GM18873 (cell line): ENCODE results near the gene CCDC88B.

Source experiments
- ATAC-seq: cut with Tn5 transposase; IDR thresholded peaks from one replicate; pipeline ENCODE4 v1.9.1; 2021; ENCODE audit warnings: mild to moderate bottlenecking, moderate library complexity, moderate number of reproducible peaks; ENCODE audit not compliant: unreplicated experiment, low FRiP score

CCDC88B gene

DNA sequence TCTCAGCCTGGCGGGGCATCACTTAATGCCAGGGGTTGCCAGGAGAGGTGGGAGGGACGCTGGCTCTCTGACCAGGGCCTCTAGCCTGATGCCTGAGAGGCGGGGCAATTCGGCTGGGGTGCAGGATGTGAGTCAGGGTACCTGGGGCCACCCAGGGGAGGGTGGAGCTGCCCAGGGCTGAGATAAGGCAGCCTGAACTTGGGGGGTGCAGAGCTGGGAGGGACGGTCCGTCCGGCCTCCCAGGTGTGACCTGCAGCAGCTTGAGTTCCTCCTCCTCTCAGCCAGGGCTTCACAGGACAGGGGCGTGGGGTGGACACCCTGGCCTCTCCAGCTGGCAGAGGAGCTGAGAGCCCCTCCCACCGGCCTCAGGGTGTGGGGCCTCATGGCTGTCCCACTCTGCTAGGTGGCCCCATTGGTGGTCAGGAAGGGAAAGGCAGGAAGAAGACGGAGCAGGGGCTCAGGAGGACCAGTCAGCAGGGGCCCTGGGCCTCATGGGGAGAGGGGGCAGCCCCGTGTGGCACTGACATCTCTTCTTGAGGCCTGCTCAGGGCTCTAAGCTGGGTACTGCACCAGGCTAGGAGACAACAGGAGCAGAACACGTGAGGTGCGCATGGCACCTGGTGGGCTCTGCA, 18.0 kb downstream of the CCDC88B start:
- ATAC-seq: no peak

DNA sequence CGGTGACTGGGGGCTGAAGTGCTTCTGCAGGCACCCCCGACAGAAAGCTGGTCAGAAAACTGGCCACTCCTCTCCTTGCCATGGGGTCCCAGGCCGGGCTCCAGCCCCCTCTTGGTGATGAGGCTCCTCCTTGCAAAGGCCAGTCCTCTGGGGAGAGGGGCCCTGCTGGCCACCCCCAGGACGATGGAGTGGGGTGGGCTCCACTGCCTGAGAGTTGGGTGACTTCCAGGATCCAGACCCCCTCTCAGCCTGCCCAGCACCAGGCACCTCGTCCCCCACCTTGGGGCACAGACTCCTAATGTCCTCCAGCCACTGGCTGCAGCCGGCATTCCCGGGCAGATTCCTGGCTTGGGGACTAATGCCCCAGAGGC, 18.5 kb downstream of the CCDC88B start:
- no peak for ATAC-seq

DNA sequence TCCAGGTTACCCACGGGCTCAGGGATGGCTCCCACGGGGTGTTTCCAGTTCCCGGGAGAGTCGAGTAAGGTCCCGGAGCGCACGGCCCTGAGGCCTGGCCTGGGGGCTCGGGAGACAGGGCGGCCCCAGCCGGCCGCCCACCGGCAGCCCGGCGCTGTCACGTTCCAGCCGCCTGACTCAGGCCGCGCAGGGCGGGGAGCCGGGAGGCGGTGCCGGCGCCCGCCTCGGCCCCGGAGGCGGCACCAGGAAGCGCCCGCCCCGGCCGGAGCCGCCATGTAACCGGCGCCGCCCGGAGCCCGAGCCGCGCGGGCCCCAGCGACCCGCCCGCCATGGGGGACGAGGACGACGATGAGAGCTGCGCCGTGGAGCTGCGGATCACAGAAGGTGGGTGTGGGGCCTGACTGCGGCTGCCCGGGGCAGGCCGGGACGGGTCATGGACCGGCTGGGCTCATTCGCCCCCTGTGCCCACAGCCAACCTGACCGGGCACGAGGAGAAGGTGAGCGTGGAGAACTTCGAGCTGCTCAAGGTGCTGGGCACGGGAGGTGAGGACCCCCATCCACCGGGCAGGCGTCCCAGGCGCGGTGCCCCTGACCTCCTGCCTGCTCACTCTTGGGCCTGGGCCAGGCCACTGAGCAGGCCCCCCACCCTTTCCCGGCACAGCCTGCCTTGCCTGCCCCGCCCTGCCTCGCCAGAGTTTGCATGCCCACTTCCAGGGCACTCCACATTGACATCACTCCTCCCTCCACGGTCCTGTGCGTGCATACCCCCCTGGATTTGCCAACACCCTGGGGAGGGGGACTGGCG, 19.1 kb downstream of the CCDC88B start, which contains the start of gene RPS6KA4:
Gene RPS6KA4, plus strand, starts transcription at position 256 of the 805 bp plus-strand sequence. Its CDS starts 74 bp downstream, at position 330.
- no peak for ATAC-seq

DNA sequence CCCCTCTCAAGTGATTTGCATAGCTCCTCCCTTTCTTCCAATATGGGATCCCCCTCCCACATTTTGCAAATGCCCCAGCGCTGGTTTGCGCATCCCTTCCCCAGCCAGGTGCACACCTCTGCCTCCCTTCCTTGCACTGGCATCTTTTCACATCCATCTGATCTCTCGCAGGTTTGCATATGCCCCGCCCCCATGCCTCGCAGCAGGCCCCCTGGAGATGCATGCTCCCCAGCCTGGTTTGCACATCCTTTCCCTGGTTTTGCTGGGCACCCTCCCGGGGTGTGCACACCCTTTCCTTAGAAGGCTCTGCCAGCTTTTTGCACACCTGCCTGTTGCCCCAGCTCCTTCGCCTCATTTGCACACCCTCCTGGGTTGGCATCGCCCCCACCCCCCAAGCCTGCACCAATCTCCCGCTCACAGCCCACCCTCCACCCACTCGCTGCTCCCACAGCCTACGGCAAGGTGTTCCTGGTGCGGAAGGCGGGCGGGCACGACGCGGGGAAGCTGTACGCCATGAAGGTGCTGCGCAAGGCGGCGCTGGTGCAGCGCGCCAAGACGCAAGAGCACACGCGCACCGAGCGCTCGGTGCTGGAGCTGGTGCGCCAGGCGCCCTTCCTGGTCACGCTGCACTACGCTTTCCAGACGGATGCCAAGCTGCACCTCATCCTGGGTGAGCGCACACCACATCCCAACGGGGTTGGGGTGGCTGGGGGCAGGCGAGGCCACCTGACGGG, 19.9 kb downstream of the CCDC88B start:
- ATAC-seq: no peak

DNA sequence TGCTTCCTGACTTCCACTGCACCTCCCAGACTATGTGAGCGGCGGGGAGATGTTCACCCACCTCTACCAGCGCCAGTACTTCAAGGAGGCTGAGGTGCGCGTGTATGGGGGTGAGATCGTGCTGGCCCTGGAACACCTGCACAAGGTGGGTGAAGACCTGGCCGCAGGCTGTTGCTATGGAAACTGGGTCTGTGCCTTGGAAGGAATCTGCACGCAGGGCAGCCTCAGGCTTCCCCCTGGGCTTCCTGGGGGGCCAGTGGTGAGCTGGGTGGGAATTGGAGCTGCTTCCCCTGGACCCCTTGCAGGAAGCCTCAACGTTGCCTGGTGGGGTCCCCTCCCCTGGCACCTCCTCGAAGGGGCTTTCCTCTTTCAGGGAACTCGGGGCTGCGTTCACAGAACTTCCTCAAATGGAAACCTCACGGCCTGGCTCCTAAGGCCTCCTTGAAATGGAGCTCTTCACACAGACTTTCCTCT, 20.5 kb downstream of the CCDC88B start:
- ATAC-seq: no peak

DNA sequence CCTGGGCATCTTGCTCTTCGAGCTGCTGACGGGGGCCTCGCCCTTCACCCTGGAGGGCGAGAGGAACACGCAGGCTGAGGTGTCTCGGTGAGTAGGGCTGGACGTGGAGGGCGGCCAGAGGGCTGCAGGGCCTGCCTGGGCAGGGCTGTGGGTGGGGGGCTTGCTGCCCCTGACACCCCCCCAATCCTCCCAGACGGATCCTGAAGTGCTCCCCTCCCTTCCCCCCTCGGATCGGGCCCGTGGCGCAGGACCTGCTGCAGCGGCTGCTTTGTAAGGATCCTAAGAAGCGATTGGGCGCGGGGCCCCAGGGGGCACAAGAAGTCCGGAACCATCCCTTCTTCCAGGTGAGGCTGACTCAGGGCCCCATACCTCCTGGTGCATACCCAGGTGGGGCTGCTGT, 21.7 kb downstream of the CCDC88B start:
- ATAC-seq: no peak

DNA sequence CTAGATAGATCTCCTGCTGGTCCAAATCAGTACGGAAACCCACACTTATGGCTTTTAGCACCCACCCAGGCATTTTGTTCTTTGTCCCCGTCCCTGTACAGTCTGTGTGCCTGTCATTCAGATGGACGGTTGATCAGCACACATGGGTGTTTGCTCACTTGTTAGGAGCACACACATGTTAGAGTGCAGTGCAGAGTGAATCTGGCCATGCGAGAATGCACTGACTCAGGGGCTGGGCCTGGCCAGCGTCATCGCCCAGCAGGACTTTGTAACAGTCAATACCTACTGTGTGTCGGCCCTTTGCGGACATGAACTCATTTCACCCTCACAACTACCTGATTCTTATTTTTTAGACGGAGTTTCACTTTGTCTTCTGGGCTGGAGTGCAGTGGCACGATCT, 22.3 kb downstream of the CCDC88B start:
- no peak for ATAC-seq

DNA sequence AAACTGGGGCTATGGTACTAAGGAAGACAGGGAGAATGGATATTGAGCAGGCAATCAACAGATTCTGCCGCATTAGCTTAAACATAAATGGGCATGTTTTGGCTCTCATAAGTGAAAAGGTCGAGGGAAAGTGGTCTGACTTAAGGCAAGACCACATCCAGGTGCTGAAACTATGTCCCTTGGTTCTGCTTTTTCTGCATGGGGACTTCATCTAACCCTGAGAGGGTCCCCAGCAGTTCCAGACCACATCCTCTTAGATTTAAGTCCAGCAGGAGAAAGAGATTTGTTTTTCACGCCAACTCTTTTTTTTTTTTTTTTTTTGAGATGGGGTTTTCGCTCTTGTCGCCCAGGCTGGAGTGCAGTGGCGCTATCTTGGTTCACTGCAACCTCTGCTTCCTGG, 24.4 kb downstream of the CCDC88B start:
- ATAC-seq: no peak

DNA sequence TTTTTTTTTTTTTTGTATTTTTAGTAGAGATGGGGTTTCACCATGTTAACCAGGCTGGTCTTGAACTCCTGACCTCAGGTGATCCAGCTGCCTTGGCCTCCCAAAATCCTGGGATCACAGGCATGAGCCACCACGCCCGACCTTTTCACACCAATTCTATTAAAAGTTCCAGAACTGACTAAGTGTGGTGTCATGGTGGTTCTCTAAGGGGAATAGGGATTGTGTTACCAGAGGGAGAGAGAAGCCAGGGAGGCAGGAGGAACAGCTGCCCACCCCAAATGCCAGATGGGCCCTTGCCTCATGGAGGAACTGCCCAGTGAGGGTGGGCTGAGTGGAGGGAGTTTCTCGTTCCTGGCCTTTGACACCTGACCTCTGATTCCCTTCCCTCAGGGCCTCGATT, 24.9 kb downstream of the CCDC88B start:
- no peak for ATAC-seq

DNA sequence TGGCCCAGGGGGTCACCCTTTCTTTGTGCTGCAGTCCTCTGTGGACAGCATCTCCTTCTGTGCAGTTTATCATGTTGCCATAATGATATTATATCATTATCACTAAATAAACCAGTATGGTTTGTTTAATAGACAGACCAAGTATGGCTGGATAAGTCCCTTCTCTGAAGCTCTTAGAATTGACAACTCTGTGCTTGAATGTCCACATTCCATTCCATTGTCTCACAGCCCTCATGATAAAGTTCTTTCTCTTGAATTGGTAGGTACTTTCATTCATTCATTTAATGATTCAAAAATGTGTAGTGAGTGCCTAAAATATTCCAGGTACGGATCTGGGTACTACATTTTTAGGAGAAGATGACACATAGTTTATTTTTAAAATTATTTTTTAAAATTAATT, 26.7 kb downstream of the CCDC88B start:
- no peak for ATAC-seq

DNA sequence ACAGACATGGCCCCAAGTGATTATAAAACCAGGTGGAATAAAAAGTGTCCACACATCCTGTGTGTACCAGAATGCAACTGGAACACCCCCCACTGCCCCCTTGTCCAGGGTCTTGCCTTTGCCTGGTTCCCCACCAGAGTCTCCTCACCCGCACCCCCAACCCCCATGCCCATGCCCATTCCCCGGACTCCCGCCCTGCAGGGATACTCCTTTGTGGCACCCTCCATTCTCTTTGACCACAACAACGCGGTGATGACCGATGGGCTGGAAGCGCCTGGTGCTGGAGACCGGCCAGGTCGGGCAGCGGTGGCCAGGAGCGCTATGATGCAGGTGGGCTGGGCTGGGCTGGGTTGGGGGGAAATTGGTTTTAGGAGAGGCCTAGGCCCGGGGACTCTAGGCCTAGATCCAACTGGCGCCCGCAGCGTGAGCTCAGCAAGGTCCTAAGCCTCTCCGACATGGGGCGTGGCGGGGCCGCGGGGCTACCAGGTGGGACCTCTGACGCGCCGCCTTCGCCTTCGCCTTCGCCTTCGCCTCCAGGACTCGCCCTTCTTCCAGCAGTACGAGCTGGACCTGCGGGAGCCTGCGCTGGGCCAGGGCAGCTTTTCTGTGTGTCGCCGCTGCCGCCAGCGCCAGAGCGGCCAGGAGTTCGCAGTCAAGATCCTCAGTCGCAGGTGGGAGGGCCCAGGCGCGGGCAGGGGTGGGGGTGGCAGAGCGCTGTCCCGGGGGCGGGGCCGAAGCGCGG, 28.1 kb downstream of the CCDC88B start:
- ATAC-seq: no peak

DNA sequence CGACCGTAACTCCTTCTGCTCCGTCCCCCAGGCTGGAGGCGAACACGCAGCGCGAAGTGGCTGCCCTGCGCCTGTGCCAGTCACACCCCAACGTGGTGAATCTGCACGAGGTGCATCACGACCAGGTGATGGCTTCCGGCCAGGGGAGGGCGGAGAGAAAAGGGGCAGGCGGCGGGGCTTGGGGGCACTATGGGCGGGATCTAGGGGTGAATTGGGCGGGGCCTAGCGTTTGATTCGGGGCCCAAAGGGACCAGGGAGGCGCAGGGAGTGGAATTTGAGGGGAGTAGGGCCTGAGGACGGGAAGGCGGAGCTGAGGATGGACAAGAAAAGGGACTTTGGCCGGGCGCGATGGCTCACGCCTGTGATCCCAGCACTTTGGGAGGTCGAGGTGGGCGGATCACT, 28.7 kb downstream of the CCDC88B start:
- ATAC-seq: no peak

DNA sequence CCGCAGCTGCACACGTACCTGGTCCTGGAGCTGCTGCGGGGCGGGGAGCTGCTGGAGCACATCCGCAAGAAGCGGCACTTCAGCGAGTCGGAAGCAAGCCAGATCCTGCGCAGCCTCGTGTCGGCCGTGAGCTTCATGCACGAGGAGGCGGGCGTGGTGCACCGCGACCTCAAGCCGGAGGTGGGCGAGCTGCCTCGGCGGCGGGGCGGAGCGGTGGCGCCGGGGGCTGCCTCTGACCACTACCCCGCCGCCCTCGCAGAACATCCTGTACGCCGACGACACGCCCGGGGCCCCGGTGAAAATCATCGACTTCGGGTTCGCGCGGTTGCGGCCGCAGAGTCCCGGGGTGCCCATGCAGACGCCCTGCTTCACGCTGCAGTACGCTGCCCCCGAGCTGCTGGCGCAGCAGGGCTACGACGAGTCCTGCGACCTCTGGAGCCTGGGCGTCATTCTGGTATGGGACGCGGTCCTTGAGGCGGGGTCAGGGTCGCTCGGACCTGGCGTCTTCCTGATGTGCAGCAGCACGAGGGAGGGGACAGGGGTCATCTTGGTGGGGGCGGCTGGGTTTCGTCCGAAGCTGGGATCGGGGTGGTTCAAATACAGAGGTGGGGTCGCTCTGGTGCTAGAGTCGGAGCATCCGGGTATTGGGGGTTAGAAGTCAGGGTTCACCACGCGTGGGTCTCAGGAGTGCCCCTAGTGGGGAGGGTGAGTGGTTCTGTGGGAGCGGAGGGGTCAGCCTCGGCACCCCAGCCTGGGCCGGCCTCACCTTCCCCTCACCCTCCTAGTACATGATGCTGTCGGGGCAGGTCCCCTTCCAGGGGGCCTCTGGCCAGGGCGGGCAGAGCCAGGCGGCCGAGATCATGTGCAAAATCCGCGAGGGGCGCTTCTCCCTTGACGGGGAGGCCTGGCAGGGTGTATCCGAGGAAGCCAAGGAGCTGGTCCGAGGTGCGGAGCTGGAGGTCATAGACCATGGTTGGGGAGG, 29.7 kb downstream of the CCDC88B start:
- ATAC-seq: no peak

DNA sequence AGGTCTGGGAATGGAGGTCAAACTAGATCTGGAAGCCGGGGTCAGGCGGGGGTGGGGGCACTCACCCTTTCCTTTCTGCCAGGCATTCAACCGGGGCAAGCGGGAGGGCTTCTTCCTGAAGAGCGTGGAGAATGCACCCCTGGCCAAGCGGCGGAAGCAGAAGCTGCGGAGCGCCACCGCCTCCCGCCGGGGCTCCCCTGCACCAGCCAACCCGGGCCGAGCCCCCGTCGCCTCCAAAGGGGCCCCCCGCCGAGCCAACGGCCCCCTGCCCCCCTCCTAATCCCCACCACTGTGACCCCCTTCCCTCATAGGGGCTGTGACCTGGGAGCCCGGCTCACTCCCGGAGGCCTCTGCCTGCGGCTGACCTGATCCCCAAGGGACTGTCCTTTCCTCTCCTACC, 31.2 kb downstream of the CCDC88B start:
- no peak for ATAC-seq

DNA sequence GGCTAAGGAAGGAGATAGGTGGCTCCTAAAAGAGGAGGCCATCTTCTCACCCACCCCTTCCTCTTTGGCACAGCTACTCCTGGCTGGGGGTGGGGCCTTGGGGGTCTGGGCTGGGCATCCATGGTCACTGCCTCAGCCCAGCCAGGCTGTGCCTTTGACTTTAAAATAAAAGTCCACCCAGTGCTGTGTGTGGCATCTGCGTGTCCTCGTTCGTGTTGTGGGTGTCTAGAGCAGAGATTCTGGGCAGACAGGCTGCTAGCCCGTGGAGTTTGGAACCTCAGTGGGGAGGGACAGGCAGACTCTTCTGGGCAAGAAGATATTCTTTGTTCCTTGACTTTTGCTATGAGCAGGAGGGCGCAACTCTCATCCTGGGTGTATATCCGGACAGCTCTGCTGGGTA, 32.0 kb downstream of the CCDC88B start:
- ATAC-seq: no peak

DNA sequence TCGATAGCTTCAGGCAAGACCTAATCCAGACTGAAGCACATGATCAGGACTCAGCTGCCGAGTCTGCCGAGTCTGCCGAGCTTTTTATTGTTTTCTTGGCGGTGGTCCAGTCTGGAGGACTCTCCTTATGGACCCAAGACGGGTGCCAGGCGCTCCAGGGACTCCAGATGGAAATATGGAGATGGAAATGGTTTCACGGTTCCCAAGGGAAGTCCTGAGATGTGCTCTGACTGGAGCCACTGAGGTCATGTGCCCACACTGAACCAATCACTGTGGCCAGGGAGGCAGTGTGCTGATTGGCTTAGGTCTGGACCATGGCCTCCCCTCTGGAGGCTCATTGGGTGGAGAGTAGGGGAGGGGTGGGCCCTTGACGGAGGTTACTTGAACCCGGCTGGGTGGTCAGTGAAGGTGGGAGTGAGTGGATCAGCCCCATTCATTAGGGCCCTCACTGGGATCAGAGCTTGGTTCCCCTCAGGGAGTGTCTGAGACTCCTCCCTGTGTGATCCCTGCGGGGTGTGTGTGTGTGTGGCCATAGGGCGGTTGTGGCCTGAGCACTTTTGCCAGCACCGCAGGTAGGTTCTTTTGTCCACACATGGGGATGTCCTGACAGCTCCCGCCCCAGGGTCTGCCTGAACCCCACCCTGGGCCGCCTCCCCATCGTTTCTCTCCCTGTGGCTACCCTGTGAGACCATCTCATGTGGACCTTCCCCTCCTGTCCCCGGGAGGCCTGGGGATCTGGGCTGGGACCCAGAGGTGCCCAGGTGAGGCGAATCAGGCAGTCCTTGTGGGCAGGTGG, 33.0 kb downstream of the CCDC88B start:
- no peak for ATAC-seq

DNA sequence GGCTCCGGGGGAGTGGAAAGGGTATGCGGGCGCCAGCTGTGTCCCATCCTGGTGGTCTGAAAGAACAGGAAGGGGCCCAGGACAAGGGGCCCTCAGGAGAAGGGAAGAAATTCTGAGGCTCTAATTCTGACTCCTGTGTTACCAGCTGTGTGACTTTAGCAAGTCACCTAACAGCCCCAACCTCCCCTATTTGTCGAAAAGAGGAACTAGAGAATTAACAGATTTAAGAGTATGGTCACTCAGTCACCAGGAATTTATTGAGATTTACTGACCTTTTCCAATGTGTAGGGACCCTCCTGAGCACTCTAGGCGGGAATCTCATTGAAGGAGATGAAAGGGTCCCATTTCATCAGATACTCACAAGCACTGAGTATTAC, 33.6 kb downstream of the CCDC88B start:
- ATAC-seq: no peak

DNA sequence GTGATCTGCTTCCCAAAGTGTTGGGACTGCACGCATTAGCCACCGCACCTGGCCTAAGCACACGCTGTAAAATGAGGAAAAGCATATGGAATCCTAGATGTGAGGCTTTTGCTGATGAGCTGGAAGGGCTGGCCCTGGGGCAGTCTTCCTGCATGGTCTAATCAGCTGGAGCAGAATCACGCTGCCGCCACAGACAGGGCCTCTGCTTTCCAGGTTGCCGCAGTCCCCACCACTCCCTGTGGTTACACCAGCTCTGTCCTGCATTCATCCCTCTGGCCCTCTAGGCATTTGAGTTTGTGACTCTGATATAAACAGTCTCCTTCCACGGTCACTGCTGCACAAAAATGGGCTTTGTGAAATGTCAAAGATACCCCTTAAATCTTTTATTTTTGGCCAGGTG, 36.1 kb downstream of the CCDC88B start:
- ATAC-seq: no peak
